ENCODE results near the gene ZNF512.

DNA sequence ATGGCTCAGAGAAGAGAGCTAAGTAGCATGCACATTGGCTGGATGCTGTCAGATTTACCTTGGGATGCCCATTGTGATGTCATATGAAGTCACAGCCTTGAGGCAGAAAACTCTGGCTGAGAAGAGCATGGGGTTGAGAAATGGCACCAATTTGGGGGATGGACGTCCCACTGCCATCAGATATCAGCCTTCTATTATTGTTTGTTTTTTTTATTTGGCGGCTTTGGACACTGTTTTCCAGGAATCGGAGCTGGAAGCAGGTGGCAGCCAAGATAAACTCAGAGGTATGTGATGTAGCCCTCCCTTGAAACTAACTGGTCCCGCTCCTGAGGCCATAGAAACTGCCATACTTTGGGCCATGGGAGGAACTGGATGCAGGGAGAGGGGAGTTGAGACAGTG, 45.6 kb upstream of the ZNF512 start:
- TF ChIP-seq, protein P1, sequence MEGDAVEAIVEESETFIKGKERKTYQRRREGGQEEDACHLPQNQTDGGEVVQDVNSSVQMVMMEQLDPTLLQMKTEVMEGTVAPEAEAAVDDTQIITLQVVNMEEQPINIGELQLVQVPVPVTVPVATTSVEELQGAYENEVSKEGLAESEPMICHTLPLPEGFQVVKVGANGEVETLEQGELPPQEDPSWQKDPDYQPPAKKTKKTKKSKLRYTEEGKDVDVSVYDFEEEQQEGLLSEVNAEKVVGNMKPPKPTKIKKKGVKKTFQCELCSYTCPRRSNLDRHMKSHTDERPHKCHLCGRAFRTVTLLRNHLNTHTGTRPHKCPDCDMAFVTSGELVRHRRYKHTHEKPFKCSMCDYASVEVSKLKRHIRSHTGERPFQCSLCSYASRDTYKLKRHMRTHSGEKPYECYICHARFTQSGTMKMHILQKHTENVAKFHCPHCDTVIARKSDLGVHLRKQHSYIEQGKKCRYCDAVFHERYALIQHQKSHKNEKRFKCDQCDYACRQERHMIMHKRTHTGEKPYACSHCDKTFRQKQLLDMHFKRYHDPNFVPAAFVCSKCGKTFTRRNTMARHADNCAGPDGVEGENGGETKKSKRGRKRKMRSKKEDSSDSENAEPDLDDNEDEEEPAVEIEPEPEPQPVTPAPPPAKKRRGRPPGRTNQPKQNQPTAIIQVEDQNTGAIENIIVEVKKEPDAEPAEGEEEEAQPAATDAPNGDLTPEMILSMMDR (IDR thresholded peaks at IDR 0.05): no peak
- TF ChIP-seq ZFX (IDR thresholded peaks at IDR 0.05; ENCODE audit: borderline replicate concordance): no peak

All from 22Rv1 (cell line).